Measurements from ENCODE around the gene ADAM33. TPM values are rescaled to one million over a fixed set of nuclear protein-coding genes. Genes with fewer than 3 reads are reported as not detected.

ADAM33 gene
- total RNA-seq, 2 experiments from 2014 or later = not detected

DNA sequence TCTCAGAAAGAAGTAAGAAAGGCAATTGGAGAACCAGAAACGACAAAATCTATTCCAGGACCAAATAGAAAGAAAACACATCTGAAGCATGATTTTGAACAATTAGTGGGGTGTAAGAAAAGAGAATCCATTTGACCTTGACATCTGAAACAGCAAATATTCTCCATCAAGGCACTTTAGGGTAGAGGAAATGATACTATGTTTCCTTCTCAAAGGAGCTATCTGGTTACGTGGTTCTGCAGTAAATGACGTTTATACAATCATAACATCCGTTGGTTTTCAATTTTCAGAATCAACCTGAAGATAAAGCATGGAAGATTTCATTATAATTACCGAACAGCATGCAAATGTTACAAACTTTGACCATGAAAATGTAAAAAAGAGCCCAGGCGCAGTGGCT is 38.8 kb upstream of the ADAM33 start:
- CTCF ChIA-PET = interaction anchor here (0.9 to 1.8 kb wide), 3 partner anchors 10 to 44 kb away, joined by 3 to 10 read pairs (median 3); no protein-coding TSS in a partner anchor
- no peaks in the 10 kb centered on the region for H3K9me3 Mint-ChIP-seq
- intact Hi-C loops (cut with micrococcal nuclease) = no loop called here
- peaks cover 4% of the 10 kb centered on the region for H3K27me3 Mint-ChIP-seq (ENCODE audit: low read depth)
- no peak overlapping the region for H3K27ac Mint-ChIP-seq
- no peak for DNase-seq
- no peak overlapping the region for H3K4me3 Mint-ChIP-seq
- H3K4me1 Mint-ChIP-seq (ENCODE audit: low read depth) = no peaks in the 10 kb centered on the region
- H3K36me3 Mint-ChIP-seq (ENCODE audit: low read depth) = no peaks in the 10 kb centered on the region

DNA sequence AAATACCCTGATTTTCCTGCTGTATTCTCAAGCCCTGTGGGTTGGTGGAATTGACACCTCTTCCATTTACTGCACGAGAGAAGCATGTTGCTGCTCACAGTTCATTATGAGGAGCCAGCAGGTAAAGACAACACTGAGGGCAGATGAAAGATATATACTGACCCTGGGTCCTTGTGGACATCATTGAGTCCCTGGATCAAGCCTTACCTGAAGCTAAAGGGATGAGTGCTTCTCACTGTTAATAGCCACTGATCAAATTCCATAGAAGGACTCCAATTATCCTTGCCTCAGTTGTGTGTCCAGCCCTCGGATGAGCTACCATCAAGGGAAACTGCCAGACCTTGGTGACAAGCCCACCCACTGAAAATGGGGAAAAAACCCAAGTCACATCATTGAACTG is 38.3 kb upstream of the ADAM33 start:
- CTCF ChIA-PET = interaction anchor here (0.9 to 1.8 kb wide), 3 partner anchors 9 to 43 kb away, joined by 3 to 10 read pairs (median 3); no protein-coding TSS in a partner anchor
- Mint-ChIP-seq H3K4me3 (no peak overlapping the region), H3K9me3 (no peaks in the 10 kb centered on the region), H3K4me1 (ENCODE audit: low read depth) (no peaks in the 10 kb centered on the region), H3K27ac (no peak overlapping the region), H3K36me3 (ENCODE audit: low read depth) (no peaks in the 10 kb centered on the region), H3K27me3 (ENCODE audit: low read depth) (peaks cover 4% of the 10 kb centered on the region)
- intact Hi-C loops (cut with micrococcal nuclease) = no loop called here
- no peak for DNase-seq

DNA sequence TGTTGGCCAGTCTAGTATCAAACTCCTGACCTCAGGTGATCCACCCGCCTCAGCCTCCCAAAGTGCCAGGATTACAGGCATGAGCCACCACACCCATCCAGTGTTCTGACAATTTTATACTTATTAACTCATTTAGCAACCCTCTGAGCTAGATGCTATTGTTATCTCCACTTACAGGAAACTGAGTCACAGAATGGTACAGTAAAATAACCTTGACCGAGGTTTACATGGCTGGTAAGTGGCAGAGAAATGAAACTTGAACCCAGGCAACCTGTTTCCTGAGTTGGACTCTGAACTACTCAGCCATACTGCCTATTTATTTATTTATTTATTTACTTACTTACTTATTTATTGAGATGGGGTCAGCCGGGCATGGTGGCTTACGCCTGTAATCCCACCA is 37.2 kb upstream of the ADAM33 start:
- intact Hi-C loops (cut with micrococcal nuclease) = no loop called here
- Mint-ChIP-seq H3K27me3 (ENCODE audit: low read depth) (peaks cover 4% of the 10 kb centered on the region), H3K4me1 (ENCODE audit: low read depth) (no peaks in the 10 kb centered on the region), H3K9me3 (no peaks in the 10 kb centered on the region), H3K36me3 (ENCODE audit: low read depth) (no peaks in the 10 kb centered on the region), H3K4me3 (no peak overlapping the region), H3K27ac (no peak overlapping the region)
- DNase-seq = no peak
- CTCF ChIA-PET = interaction anchor here (1.7 to 1.8 kb wide), 2 partner anchors 8 to 42 kb away, joined by 6 to 10 read pairs; no protein-coding TSS in a partner anchor

DNA sequence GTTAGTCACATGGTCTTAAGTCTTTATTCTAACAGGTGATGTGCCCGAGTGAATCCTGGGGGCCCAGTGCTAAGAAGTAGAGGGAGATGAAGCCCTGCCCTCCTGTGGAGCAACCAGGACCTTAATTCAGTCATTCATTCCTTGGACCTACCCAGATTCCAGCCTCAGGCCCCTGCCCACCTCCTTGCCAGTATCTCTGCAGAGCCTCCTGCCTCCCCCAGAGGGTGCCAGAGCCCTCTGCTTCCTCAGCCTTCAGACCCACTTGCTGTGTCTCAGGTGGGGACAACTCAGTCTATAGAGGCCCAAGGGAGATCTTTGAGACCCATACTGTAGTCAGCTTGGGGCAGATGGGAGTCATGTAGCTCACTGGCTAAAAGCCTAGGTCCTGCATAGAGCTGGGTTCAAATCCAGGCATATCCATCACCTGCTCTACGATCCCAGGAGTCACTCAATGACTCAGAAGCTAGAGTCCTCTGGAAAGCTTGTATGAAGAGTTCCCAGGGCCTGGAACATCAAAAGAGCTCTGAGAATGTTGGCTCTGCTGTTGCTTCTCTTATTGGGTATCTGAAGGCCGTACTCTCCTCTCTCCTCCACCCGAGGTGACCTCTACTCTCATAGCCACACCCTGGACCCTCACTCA is 34.5 kb upstream of the ADAM33 start:
- peak; percentile 24 for DNase-seq
- no peak overlapping the region for H3K27ac Mint-ChIP-seq
- intact Hi-C loops (cut with micrococcal nuclease) = loop anchor here (1.0 kb wide), 2 partner anchors 52 to 139 kb away; no protein-coding TSS in a partner anchor
- H3K4me1 Mint-ChIP-seq (ENCODE audit: low read depth) = no peaks in the 10 kb centered on the region
- CTCF ChIA-PET = interaction anchor here (0.6 to 1.5 kb wide), 8 partner anchors 12 to 463 kb away, joined by 3 to 6 read pairs (median 3); partner anchors contain the start of gene ADISSP
- H3K27me3 Mint-ChIP-seq (ENCODE audit: low read depth) = peaks cover 5% of the 10 kb centered on the region
- no peaks in the 10 kb centered on the region for H3K36me3 Mint-ChIP-seq (ENCODE audit: low read depth)
- H3K9me3 Mint-ChIP-seq = no peaks in the 10 kb centered on the region
- H3K4me3 Mint-ChIP-seq = no peak overlapping the region

DNA sequence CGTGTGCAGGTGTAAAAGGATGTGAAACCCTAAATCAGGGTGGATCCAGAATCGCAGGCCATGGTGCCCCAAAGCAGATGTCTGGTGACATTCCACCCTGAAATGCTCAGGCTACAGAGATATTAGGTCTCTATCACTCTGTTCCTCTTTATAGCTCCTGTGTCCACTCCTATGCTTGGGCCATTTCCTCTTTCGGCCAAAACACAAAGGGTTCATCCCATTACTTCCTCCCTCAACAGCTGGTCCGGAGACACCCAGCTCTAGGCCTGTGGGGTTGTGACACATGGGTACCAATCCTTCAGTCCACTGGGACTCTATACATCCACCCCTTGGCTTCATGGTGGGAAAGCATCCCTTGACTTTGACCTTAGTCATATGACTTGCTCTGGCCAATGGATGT is 32.3 kb upstream of the ADAM33 start:
- no peak overlapping the region for H3K27ac Mint-ChIP-seq
- DNase-seq = no peak
- no peaks in the 10 kb centered on the region for H3K4me1 Mint-ChIP-seq (ENCODE audit: low read depth)
- no peak overlapping the region for H3K4me3 Mint-ChIP-seq
- no peaks in the 10 kb centered on the region for H3K9me3 Mint-ChIP-seq
- H3K36me3 Mint-ChIP-seq (ENCODE audit: low read depth) = no peaks in the 10 kb centered on the region
- H3K27me3 Mint-ChIP-seq (ENCODE audit: low read depth) = peaks cover 5% of the 10 kb centered on the region
- CTCF ChIA-PET = interaction anchor here (0.6 kb wide), 1 partner anchor 19 kb away, joined by 4 read pairs; no protein-coding TSS in a partner anchor
- intact Hi-C loops (cut with micrococcal nuclease) = no loop called here

- Mint-ChIP-seq H3K9me3 (no peaks in the 10 kb centered on the region), H3K4me1 (ENCODE audit: low read depth) (no peaks in the 10 kb centered on the region), H3K4me3 (no peak within 1 kb of the TSS), H3K27ac (no peak within 1 kb of the TSS), H3K27me3 (ENCODE audit: low read depth) (peaks cover 5% of the 10 kb centered on the region), H3K36me3 (ENCODE audit: low read depth) (no peaks in the 10 kb centered on the region)
- DNase-seq = no peak
- intact Hi-C loops (cut with micrococcal nuclease) = no loop called here
- CTCF ChIA-PET = interaction anchor here (0.6 to 0.7 kb wide), 2 partner anchors 29 to 149 kb away, joined by 3 read pairs; no protein-coding TSS in a partner anchor
Observed at GRCh38 chr20:3712279-3712873, 30.6 kb upstream of the ADAM33 start, which contains the start of gene SIGLEC1. Gene SIGLEC1 (minus strand): TSS chr20:3712600. CDS start chr20:3707128, 5,472 bp downstream.

- Mint-ChIP-seq H3K4me3 (no peak overlapping the region), H3K27ac (no peak overlapping the region), H3K4me1 (ENCODE audit: low read depth) (no peaks in the 10 kb centered on the region), H3K9me3 (no peaks in the 10 kb centered on the region), H3K27me3 (ENCODE audit: low read depth) (peaks cover 3% of the 10 kb centered on the region), H3K36me3 (ENCODE audit: low read depth) (no peaks in the 10 kb centered on the region)
- intact Hi-C loops (cut with micrococcal nuclease) = loop anchor here (1.0 kb wide), 2 partner anchors 35 to 148 kb away; no protein-coding TSS in a partner anchor
- DNase-seq = no peak
- CTCF ChIA-PET = interaction anchor here (0.6 to 2.5 kb wide), 29 partner anchors 8 to 588 kb away, joined by 3 to 46 read pairs (median 4); no protein-coding TSS in a partner anchor
Observed at GRCh38 chr20:3711484-3711941, 29.7 kb upstream of the ADAM33 start.

DNA sequence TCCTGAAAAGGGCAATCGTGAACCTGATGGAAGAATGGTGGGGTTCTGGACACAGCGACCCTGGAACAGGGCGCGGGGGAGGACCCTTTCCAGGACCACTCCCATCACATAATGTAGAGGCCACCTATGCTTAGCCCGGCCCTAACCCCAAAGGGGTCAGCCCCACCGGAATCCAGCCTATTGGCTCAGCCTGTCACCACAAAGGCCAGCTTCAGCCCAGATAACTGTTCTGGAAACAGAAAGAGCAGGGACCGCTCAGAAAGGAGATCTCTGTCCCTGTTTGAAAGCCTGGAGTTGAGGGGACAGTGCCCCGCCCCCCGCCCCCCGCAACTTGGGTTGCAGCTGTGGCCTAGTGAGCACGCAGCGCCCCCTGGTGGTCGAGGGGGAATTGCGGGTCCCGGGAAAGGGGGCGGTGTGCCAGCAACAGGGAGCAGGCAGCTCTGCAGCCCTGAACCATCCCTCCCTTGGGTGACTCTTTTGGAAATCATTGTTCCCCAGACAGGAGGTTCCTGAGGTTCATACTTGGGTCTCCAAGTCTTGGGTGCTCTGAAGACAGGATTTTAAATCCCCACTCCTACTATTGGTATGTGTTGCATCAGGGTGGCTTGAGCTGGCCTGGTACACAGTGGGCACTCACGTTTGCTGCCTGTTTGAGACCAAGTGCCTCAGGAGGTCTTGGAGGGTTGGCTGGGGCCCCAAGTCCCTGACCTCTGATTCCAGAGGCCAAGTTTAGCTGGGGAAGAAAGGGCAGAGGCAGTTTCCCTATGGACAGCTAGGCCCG is 29.1 kb upstream of the ADAM33 start:
- H3K4me3 Mint-ChIP-seq = no peak overlapping the region
- H3K9me3 Mint-ChIP-seq = no peaks in the 10 kb centered on the region
- CTCF ChIA-PET = interaction anchor here (0.6 to 2.5 kb wide), 37 partner anchors 9 to 589 kb away, joined by 3 to 46 read pairs (median 3); no protein-coding TSS in a partner anchor
- H3K4me1 Mint-ChIP-seq (ENCODE audit: low read depth) = no peaks in the 10 kb centered on the region
- H3K27ac Mint-ChIP-seq = no peak overlapping the region
- intact Hi-C loops (cut with micrococcal nuclease) = loop anchor here (1.0 kb wide), 2 partner anchors 35 to 148 kb away; no protein-coding TSS in a partner anchor
- peak; percentile 80 for DNase-seq
- H3K36me3 Mint-ChIP-seq (ENCODE audit: low read depth) = no peaks in the 10 kb centered on the region
- H3K27me3 Mint-ChIP-seq (ENCODE audit: low read depth) = peaks cover 3% of the 10 kb centered on the region

DNA sequence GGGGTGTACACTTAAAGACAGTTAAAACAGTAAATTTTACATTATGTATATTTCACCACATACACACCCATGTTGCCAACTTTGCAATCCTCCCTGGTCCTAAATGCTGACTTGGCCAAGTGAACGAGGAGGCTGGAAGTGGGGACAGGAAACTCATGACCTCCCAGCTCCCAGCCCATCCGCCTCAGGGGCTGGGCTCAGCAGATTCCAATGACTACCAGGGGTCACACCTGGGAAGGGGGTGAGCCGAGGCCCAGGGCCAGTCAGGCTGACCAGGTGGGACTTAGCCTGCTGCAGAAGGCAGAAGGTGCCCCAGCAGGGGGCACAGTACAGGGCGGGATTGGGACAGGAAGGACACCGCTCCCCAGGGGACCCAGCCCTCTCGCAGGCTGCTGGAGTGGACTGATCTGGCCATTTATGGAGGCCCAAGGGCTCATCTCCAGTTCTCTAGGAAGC is 28.2 kb upstream of the ADAM33 start:
- Mint-ChIP-seq H3K9me3 (no peaks in the 10 kb centered on the region), H3K27ac (no peak overlapping the region), H3K4me1 (ENCODE audit: low read depth) (no peaks in the 10 kb centered on the region), H3K4me3 (no peak overlapping the region), H3K27me3 (ENCODE audit: low read depth) (peaks cover 3% of the 10 kb centered on the region), H3K36me3 (ENCODE audit: low read depth) (no peaks in the 10 kb centered on the region)
- DNase-seq = no peak
- intact Hi-C loops (cut with micrococcal nuclease) = no loop called here
- CTCF ChIA-PET = interaction anchor here (0.6 to 2.5 kb wide), 19 partner anchors 10 to 418 kb away, joined by 3 to 46 read pairs (median 3); no protein-coding TSS in a partner anchor

- Mint-ChIP-seq H3K36me3 (ENCODE audit: low read depth) (no peaks in the 10 kb centered on the region), H3K4me1 (ENCODE audit: low read depth) (no peaks in the 10 kb centered on the region), H3K27ac (no peak overlapping the region), H3K27me3 (ENCODE audit: low read depth) (peaks cover 4% of the 10 kb centered on the region), H3K4me3 (no peak overlapping the region), H3K9me3 (no peaks in the 10 kb centered on the region)
- intact Hi-C loops (cut with micrococcal nuclease) = no loop called here
- CTCF ChIA-PET = interaction anchor here (0.9 to 1.2 kb wide), 3 partner anchors 10 to 144 kb away, joined by 3 to 4 read pairs (median 3); no protein-coding TSS in a partner anchor
- no peak for DNase-seq
Observed at GRCh38 chr20:3707508-3707899, 25.7 kb upstream of the ADAM33 start.

GRCh38 chr20:3706774-3707507 is 25.1 kb upstream of the ADAM33 start:
- CTCF ChIA-PET = interaction anchor here (0.9 to 1.4 kb wide), 4 partner anchors 10 to 42 kb away, joined by 3 to 5 read pairs (median 4); no protein-coding TSS in a partner anchor
- Mint-ChIP-seq H3K27me3 (ENCODE audit: low read depth) (peaks cover 4% of the 10 kb centered on the region), H3K27ac (no peak overlapping the region), H3K4me3 (no peak overlapping the region), H3K9me3 (no peaks in the 10 kb centered on the region), H3K36me3 (ENCODE audit: low read depth) (no peaks in the 10 kb centered on the region), H3K4me1 (ENCODE audit: low read depth) (no peaks in the 10 kb centered on the region)
- no peak for DNase-seq
- intact Hi-C loops (cut with micrococcal nuclease) = no loop called here

Measured in activated naive CD4-positive, alpha-beta T cell treated with anti-CD3 and anti-CD28 coated beads for 36 hours (primary cell).